H1 (cell line): ENCODE data around the gene DIP2C.

Experiments used
- BRCA1 ChIP-seq: IDR thresholded peaks from 2 replicates; pipeline ENCODE4 v1.6.1; 2012; ENCODE audit warnings: low read depth, low read length, improper control_type of control experiment
- GTF2F1 ChIP-seq: IDR thresholded peaks from 2 replicates; pipeline ENCODE4 v1.6.1; 2012; ENCODE audit warnings: low read depth, low read length, improper control_type of control experiment, borderline replicate concordance
- TF ChIP-seq, protein P1 (sequence below), 3 experiments: IDR thresholded peaks; 1 replicate in 2 of 3; 2 replicates in 1 of 3; pipeline versions ENCODE4 v1.5.1 to v1.6.1; 2011; ENCODE audit warnings: low read length in 3 of 3, mild to moderate bottlenecking in 3 of 3, inconsistent platforms in 2 of 3, low read depth in 1 of 3, moderate library complexity in 1 of 3; ENCODE audit not compliant: insufficient read depth in 1 of 3; ENCODE audit errors: control extremely low read depth in 1 of 3
- TF ChIP-seq, protein P2 (sequence below): IDR thresholded peaks from 2 replicates; pipeline ENCODE4 v1.6.1; 2011; ENCODE audit warnings: low read length, improper control_type of control experiment

- TF ChIP-seq, protein P1, sequence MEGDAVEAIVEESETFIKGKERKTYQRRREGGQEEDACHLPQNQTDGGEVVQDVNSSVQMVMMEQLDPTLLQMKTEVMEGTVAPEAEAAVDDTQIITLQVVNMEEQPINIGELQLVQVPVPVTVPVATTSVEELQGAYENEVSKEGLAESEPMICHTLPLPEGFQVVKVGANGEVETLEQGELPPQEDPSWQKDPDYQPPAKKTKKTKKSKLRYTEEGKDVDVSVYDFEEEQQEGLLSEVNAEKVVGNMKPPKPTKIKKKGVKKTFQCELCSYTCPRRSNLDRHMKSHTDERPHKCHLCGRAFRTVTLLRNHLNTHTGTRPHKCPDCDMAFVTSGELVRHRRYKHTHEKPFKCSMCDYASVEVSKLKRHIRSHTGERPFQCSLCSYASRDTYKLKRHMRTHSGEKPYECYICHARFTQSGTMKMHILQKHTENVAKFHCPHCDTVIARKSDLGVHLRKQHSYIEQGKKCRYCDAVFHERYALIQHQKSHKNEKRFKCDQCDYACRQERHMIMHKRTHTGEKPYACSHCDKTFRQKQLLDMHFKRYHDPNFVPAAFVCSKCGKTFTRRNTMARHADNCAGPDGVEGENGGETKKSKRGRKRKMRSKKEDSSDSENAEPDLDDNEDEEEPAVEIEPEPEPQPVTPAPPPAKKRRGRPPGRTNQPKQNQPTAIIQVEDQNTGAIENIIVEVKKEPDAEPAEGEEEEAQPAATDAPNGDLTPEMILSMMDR (IDR thresholded peaks at IDR 0.05; ENCODE audit: control extremely low read depth in 1 of 3, insufficient read depth in 1 of 3, low read depth in 1 of 3, low read length in 3 of 3): no peak
- TF ChIP-seq GTF2F1: no peak
- TF ChIP-seq BRCA1: no peak
- TF ChIP-seq, protein P2, sequence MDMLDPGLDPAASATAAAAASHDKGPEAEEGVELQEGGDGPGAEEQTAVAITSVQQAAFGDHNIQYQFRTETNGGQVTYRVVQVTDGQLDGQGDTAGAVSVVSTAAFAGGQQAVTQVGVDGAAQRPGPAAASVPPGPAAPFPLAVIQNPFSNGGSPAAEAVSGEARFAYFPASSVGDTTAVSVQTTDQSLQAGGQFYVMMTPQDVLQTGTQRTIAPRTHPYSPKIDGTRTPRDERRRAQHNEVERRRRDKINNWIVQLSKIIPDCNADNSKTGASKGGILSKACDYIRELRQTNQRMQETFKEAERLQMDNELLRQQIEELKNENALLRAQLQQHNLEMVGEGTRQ: no peak
Observed at GRCh38 chr10:689121-689451, 382 bp downstream of the DIP2C start.
